22Rv1 (cell line): Measurements from ENCODE around the gene NAV2.

Experiments used
- CTCF ChIP-seq: fragments of 450-650 bp; IDR thresholded peaks from 2 replicates; pipeline ENCODE4 v1.5.1; 2017; ENCODE audit warnings: mild to moderate bottlenecking
- ZFX ChIP-seq: fragments of 450-650 bp; IDR thresholded peaks from 2 replicates; pipeline ENCODE4 v1.6.1; 2017; ENCODE audit warnings: antibody characterized with exemption, borderline replicate concordance

GRCh38 chr11:19881177-19881576 is 168.5 kb downstream of the NAV2 start:
- no peak for TF ChIP-seq CTCF
- TF ChIP-seq ZFX, result no peak
